SW480 (cell line): Measurements from ENCODE around the gene ULK4.
A peak's percentile ranks its signal among the peaks of the same experiment; 100 is the strongest.
"Not testable (repeated sequence)": the region's sequence is repeated elsewhere in the genome, so short reads cannot be mapped to it uniquely, and the experiment has no call there.

Experiments used
- DNase-seq: peaks from one replicate; pipeline ENCODE4 v3.0.0-alpha.2; 2016; ENCODE audit warnings: low spot score

The ULK4 gene

GRCh38 chr3:41436983-41437382 lies 524.9 kb downstream of the ULK4 start:
- no peak for DNase-seq

- DNase-seq, result no peak
Observed at GRCh38 chr3:41434781-41435180, 527.1 kb downstream of the ULK4 start.

GRCh38 chr3:41431386-41431785 lies 530.5 kb downstream of the ULK4 start:
- peak; percentile 9 for DNase-seq

- DNase-seq, result no peak
Observed at GRCh38 chr3:41430886-41431285, 531.0 kb downstream of the ULK4 start.

DNA sequence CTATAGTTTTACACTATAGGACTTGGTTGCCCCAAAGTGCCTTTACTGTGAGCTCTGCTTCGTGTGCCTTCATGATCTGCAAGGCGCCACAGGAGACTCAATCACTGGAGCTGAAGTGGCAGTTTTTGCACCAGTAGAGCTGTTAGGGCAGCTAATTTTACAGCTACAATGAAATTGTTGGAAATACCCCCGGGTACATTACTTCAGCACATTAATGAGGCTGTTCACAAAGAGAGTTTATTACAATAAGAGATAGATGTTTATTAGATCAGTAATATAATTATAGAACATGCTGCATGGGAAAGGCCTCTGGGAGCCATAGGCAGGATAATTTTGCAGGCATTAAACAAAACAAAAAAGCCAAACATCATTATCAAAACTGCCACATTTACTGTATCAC lies 531.5 kb downstream of the ULK4 start:
- DNase-seq, result no peak

DNA sequence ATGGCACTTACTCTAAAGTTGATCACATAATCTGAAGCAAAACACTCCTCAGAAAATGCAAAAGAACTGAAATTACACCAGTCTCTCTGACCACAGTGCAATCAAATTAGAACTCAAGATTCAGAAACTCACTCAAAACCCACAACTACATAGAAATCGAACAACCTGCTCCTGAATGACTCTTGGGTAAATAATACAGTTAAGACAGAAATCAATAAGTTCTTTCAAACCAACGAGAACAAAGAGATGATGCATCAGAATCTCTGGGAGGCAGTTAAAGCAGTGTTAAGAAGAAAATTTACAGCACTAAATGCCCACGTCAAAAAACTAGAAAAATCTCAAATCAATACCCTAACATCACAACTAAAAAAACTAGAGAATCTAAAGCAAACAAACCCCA lies 535.4 kb downstream of the ULK4 start:
- no peak for DNase-seq

DNA sequence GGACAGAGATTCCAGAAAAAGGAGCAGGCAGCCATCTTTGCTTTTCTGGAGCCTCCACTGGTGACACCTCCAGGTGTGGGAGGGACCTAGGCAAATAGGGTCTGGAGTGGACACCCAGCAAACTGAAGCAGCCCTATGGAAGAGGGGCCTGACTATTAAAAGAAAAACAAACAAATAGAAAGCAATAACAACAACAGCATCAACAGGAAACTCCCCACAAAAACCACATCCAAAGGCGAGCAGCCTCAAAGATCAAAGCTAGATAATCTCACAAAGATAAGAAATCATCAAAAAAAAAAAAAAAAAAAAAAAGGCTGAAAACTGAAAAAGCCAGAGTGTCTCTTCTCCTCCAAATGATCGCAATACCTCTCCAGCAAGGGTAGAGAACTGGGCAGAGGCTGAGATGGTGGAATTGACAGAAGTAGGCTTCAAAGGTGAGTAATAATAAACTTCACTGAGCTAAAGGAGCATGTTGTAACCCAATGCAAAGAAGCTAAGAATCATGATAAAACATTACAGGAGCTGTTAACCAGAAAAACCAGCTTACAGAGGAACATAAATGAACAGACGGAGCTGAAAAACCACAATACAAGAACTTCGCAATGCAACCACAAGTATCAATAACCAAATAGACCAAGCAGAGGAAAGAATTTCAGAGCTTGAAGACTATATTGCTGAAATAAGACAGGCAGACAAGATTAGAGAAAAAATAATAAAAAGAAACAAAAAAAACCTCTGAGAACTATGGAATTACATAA lies 537.2 kb downstream of the ULK4 start:
- DNase-seq, result peak; percentile 79

DNA sequence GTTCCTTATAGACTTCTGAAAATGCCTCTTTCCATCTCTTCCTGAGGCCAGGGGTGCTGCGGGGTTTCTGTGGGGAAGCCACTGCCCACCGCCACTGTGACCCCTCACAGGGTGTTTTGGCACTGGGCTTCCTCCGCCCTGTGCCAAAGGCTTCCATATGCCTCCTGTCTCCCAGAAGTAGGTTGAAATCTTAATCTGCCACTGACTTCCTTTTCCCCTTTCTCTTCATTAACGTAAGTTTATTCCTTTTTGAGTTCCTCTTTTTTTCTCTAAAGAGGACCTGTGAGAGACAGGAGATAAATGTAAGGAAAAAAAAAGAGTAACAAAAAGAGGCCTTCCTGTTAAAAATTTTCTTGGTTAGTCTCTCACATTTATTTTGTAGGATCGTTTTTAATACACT lies 542.1 kb downstream of the ULK4 start:
- DNase-seq, result no peak

GRCh38 chr3:41418961-41419691 lies 542.8 kb downstream of the ULK4 start:
- peak; percentile 30 for DNase-seq

GRCh38 chr3:41417574-41417973 lies 544.3 kb downstream of the ULK4 start:
- no peak for DNase-seq

DNA sequence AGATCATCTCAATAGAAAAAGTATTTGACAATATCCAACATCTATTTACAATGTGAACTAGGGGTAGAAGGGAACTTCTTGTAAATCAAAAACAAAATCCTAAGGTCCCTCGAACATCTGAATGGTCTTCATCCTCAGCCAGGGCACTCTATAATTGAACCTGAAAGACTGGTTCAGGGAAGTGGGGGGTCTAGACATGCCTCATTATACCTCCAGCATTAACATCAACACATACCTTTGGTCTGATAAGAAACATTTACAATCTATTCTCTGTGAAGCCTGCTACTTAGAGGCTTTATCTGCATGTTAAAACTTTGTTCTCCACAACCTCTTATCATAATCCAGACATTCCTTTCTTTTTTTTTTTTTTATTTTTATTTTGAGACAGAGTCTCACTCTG lies 550.8 kb downstream of the ULK4 start:
- no peak for DNase-seq

DNA sequence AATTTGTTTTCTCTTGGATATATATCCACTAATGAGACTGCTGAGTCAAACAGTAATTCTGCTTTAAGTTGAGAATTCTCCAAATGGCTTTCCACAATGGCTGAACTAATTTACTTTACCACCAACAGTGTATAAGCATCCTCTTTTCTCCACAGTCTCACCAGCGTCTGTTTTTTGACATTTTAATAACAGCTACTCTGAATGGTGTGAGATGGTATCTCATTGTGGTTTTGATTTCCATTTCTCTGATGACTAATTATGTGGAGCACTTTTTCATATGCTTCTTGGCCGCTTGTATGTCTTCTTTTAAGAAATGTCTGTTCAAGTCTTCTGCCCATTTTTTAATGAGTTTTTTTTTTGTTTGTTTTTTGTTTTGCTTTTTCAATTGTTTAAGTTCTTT lies 556.4 kb downstream of the ULK4 start:
- DNase-seq, result no peak

DNA sequence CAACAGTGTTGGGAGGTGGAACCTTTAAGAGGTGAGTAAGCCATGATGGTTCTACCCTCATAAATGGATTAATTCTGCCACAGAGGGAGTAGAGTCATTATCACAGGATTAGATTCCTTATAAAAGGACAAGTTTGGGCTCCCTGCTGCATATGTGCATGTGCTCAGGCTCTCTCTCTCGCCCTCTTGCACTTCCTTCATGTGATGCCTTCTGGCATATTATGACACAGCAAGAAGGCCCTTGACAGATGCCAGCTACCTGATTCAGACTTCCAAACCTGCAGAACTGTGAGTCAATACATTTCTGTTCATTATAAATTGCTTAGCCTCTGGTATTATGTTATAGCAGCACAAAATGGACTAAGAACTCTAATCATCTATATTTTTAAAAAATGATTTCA lies 557.3 kb downstream of the ULK4 start:
- no peak for DNase-seq

DNA sequence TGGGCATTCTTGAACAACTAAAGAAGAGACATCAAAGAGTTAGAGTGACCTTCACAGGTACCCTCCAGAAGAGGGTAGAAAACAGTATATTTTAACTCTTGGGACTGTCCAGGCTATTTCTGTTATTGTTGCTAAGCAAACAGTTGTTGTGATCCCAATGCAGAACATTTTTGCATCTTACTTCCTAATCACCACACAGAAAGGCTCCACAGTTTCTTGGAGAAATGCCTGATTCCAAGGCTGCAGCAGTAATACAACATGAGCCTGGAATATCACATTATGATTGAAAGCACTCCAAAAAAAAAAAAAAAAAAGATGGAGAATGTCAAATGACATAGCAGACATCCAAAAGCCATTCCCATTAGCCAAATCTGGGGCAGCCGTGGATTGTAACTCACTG lies 567.0 kb downstream of the ULK4 start:
- DNase-seq, result no peak

DNA sequence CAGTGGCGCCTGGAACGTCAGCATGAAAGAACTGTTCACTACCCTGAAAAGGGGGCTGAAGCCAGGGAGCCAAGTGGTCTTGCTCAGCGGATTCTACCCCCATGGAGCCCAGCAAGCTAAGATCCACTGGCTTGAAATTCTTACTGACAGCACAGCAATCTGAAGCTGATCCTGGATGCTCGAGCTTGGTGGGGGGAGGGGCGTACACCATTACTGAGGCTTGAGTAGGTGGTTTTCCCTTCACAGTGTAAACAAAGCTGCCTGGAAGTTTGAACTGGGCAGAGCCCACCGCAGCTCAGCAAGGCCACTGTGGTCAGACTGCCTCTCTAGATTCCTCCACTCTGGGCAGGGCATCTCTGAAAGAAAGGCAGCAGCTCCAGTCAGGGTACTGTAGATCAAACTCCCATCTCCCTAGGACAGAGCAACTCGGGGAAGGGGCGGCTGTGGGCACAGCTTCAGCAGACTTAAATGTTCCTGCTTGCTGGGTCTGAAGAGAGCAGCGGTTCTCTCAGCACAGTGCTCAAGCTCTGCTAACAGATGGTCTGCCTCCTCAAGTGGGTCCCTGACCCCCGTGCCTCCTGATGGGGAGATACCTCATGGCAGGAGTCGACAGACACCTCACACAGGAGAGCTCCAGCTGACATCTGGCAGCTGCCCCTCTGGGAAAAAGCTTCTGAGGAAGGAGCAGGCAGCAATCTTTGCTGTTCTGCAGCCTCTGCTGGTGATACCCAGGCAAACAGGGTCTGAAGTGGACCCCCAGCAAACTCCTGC lies 591.0 kb downstream of the ULK4 start:
- not testable (repeated sequence) for DNase-seq

DNA sequence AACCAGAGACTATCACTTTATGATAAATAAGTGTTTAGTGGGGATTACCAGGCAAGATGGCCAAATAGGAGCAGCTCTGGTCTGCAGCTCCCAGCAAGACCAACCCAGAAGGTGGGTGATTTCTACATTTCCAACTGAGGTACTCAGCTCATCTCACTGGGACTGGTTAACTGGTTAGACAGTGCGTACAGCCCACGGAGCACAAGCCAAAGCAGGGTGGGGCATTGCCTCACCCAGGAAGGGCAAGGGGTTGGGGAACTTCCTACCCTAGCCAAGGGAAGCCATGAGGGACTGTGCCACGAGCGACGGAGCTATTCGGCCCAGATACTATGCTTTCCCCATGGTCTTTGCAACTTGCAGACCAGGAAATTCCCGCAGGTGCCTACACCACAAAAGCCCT lies 591.6 kb downstream of the ULK4 start:
- DNase-seq, result peak; percentile 46

DNA sequence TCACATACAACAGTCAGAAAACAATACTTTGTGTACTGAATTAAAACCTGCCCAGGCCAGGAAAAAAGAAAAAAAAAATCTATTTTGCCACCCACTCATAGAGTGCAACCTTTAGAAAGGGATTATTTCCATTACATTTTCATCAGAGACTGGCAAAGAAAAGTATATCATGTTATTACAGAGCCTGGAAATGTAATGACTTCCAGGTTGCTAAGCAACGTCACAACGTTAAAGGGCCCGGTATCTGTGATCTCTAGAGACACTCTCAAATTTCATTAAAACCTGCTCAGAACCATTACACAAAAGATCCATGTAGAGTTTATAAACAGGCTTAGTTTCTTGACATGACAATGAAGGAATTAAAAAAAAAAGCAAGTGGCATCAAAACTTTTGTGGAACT lies 592.1 kb downstream of the ULK4 start:
- DNase-seq, result peak; percentile 49

DNA sequence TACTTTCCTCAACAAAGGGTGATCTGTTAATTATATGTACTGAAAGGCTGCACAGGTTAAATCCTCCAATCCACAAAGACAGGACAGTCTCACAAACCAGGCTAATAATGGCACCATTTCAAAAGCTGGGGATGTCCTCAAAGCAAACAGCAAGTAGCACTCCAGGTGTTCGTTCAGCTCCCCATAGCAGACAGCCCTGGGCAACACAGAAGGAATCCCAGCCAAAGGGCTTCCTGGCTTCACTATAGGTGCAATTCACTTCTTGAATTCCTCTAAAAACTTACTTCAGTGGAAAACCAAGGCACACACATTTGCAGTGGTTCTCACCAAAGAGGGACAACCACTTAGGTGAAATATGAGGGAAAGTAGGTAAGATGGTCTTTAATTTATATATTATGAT lies 595.9 kb downstream of the ULK4 start:
- DNase-seq, result no peak

- no peak for DNase-seq
Observed at GRCh38 chr3:41364736-41365135, 597.2 kb downstream of the ULK4 start.

- DNase-seq, result no peak
Observed at GRCh38 chr3:41363830-41364523, 597.9 kb downstream of the ULK4 start.

- DNase-seq, result no peak
Observed at GRCh38 chr3:41362638-41363559, 599.0 kb downstream of the ULK4 start.
